Stomach (tissue), 9 donors: ENCODE data around the gene IL13. TPM values are rescaled to one million over a fixed set of nuclear protein-coding genes. Genes with fewer than 3 reads are reported as not detected.
"Not testable (repeated sequence)": the region's sequence is repeated elsewhere in the genome, so short reads cannot be mapped to it uniquely, and the experiment has no call there.

Source experiments
- DNase-seq, 2 donors: peaks; one replicate each; pipeline versions ENCODE4 v3.0.0 to v3.0.0-alpha.2; 2013 to 2019
- H3K27ac ChIP-seq, 5 donors: fragments of 200-600 bp in 4 of 5; sonication (generic) in 4 of 5; one replicate each; pipeline ENCODE4 v1.5.1; 2013 to 2019; ENCODE audit warnings: mild to moderate bottlenecking in 1 of 5, moderate library complexity in 1 of 5
- H3K27me3 ChIP-seq, 3 donors: fragments of 200-600 bp; sonication (generic); one replicate each; pipeline ENCODE4 v1.5.1; 2017 to 2019; ENCODE audit warnings: mixed run types in 1 of 3
- H3K36me3 ChIP-seq, 4 donors: fragments of 200-600 bp; sonication (generic); 1 replicate in 3 of 4; 2 replicates in 1 of 4; pipeline ENCODE4 v1.5.1; 2016 to 2019
- H3K4me1 ChIP-seq, 4 donors: fragments of 200-600 bp; sonication (generic); one replicate each; pipeline ENCODE4 v1.5.1; 2016 to 2019
- H3K4me3 ChIP-seq, 4 donors: fragments of 200-600 bp; sonication (generic) in 3 of 4; one replicate each; pipeline ENCODE4 v1.5.1; 2016 to 2019; ENCODE audit warnings: mild to moderate bottlenecking in 1 of 4
- H3K9me3 ChIP-seq, 4 donors: fragments of 200-600 bp; sonication (generic); one replicate each; pipeline ENCODE4 v1.5.1; 2016 to 2019
- EP300 ChIP-seq: sonication (generic); formaldehyde crosslinking; IDR thresholded peaks from one replicate; pipeline ENCODE4 v1.6.1; 2017; ENCODE audit warnings: antibody characterized with exemption
- POLR2A ChIP-seq, 4 donors: fragments of 450-650 bp; IDR thresholded peaks; one replicate each; pipeline ENCODE4 v1.6.1; 2016; ENCODE audit warnings: antibody characterized with exemption in 4 of 4, control low read depth in 2 of 4, mild to moderate bottlenecking in 1 of 4, moderate library complexity in 1 of 4
- POLR2AphosphoS5 ChIP-seq, 3 donors: sonication (generic); formaldehyde crosslinking; IDR thresholded peaks; one replicate each; pipeline ENCODE4 v1.6.1; 2016; ENCODE audit warnings: antibody characterized with exemption in 3 of 3
- WGBS, 5 donors: extraction: QIAGEN DNeasy Blood & Tissue Kit in 3 of 5; methylation state at CpG; one replicate each; pipeline versions ENCODE4 v1.1.5 to v1.1.7; 2013 to 2018; 5-methylcytosine and 5-hydroxymethylcytosine counted together
- intact Hi-C: fragments of 100-400 bp; cut with DNase I; formaldehyde crosslinking; loops from one replicate; pipeline ENCODE4 v1.15.1; 2023; ENCODE audit warnings: low total_unique reads
- polyA plus RNA-seq, 3 donors: library from polyadenylated mRNA; stranded (reverse); fragments of 200-250 nt; gene quantifications; one replicate each; pipeline ENCODE4 v1.2.3, GENCODE V29; 2013
- total RNA-seq, 5 donors: library from RNA; depleted of rRNA; stranded (reverse); fragments of >200 nt; gene quantifications; one replicate each; pipeline versions ENCODE4 v1.1.0 to v1.2.3, GENCODE V29; 2014 to 2016
- TF ChIP-seq, protein P1 (sequence below), 7 experiments: fragments of 450-650 bp in 4 of 7; fragments of 200-600 bp in 3 of 7; sonication (generic) in 3 of 7; IDR thresholded peaks; one replicate each; pipeline ENCODE4 v1.5.1; 2016 to 2019; ENCODE audit warnings: antibody characterized with exemption in 7 of 7, control low read depth in 2 of 7, mild to moderate bottlenecking in 1 of 7
- donor health status: healthy with polysubstance abuse.
- donor health status: Bipolar disorder and iron deficiency.
- donor health status: healthy.

Gene IL13
- total and polyA plus RNA-seq, 8 donors = 0.55 TPM; not detected in 7

DNA sequence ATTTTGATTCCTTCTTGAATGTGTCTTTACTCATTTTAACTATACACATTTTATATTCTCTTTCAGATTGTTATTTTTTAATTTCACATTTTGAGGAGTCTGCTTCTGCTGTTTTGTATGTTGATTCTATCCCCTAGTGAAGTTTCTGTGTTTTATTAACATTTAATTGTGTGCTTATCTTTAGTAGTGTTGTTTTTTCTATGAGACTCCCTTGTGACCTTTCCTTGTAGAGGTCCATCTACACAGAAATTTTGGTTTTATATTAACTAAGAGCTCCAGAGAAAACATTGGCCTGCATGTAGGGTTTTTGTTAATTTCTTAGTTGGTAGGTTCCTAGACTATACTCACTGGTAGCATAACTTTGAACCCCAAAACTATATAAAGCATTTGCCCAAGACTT lies 35.4 kb upstream of the IL13 start:
- no peak overlapping the region for H3K4me3 ChIP-seq
- intact Hi-C loops = no loop called here
- H3K4me1 ChIP-seq = peaks cover 6 to 13% (median 8%) of the 10 kb centered on the region in 4 donors
- TF ChIP-seq EP300 (no peak), POLR2AphosphoS5 (IDR thresholded peaks at IDR 0.05) (no peak), POLR2A (IDR thresholded peaks at IDR 0.05) (no peak)
- TF ChIP-seq, protein P1, sequence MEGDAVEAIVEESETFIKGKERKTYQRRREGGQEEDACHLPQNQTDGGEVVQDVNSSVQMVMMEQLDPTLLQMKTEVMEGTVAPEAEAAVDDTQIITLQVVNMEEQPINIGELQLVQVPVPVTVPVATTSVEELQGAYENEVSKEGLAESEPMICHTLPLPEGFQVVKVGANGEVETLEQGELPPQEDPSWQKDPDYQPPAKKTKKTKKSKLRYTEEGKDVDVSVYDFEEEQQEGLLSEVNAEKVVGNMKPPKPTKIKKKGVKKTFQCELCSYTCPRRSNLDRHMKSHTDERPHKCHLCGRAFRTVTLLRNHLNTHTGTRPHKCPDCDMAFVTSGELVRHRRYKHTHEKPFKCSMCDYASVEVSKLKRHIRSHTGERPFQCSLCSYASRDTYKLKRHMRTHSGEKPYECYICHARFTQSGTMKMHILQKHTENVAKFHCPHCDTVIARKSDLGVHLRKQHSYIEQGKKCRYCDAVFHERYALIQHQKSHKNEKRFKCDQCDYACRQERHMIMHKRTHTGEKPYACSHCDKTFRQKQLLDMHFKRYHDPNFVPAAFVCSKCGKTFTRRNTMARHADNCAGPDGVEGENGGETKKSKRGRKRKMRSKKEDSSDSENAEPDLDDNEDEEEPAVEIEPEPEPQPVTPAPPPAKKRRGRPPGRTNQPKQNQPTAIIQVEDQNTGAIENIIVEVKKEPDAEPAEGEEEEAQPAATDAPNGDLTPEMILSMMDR (IDR thresholded peaks at IDR 0.05) = no peak
- no peaks in the 10 kb centered on the region for H3K9me3 ChIP-seq
- peak overlapping the region in 3 of 5 donors; percentile 20 to 56 (median 40) for H3K27ac ChIP-seq
- no peak for DNase-seq
- peaks cover 10 to 68% (median 50%) of the 10 kb centered on the region in 4 donors for H3K36me3 ChIP-seq
- no peaks in the 10 kb centered on the region for H3K27me3 ChIP-seq

DNA sequence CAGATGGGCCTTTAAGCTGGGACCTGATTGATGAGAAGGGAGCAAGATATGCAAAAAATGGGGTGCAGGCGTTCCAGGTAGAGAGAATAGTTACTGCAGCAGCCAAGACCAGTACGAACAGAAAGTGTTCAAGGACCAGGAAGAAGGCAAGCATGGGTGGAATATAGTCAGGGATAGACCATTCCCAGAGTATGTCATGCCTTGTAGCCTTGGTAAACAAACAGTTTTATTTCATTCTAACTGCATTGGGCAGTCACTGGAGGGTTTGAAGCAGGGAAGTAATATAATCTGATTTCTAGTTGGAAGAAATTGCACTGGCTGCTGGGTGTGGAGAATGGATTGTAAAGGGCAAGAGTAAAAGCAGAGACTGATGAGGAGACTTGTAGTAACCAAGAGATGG lies 30.5 kb upstream of the IL13 start:
- H3K36me3 ChIP-seq = peaks cover 4 to 57% (median 30%) of the 10 kb centered on the region in 4 donors
- 68 to 85% (median 73%) methylated on average over 2 of the region's 2 CpGs for WGBS, 5 donors
- no peak overlapping the region for H3K27ac ChIP-seq
- H3K9me3 ChIP-seq = no peaks in the 10 kb centered on the region
- no peak overlapping the region for H3K4me3 ChIP-seq
- intact Hi-C loops = no loop called here
- no peaks in the 10 kb centered on the region for H3K27me3 ChIP-seq
- no peak for DNase-seq
- peaks cover 6 to 9% (median 8%) of the 10 kb centered on the region in 4 donors for H3K4me1 ChIP-seq
- TF ChIP-seq, protein P1 (IDR thresholded peaks at IDR 0.05) = no peak
- no peak for TF ChIP-seq POLR2A (IDR thresholded peaks at IDR 0.05)
- TF ChIP-seq POLR2AphosphoS5 (IDR thresholded peaks at IDR 0.05) = no peak
- TF ChIP-seq EP300 = no peak

DNA sequence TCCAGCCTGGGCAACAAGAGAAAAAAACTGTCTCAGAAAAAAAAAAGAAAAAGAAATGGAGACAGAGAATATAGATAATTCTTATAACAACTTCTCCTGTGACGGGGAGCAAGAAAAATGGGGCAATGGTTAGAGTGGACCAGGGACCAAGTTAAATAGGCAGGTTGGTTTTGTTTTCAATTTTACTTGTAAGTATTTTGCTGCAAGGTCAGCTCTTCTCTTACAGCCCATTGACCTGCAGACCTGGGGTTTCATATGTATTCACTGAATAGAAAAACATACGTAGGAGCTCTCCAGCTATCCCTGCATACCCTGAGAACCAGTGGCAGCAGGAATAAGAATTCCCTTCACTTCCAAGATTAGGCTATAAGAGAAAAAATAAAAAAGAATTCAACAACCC lies 29.2 kb upstream of the IL13 start:
- Histone ChIP-seq H3K36me3 (peaks cover 4 to 49% (median 25%) of the 10 kb centered on the region in 4 donors), H3K4me1 (no peaks in the 10 kb centered on the region), H3K27me3 (no peaks in the 10 kb centered on the region), H3K9me3 (no peaks in the 10 kb centered on the region), H3K4me3 (no peak overlapping the region), H3K27ac (no peak overlapping the region)
- no peak for DNase-seq
- intact Hi-C loops = no loop called here
- no peak for TF ChIP-seq POLR2AphosphoS5 (IDR thresholded peaks at IDR 0.05)
- TF ChIP-seq, protein P1 (IDR thresholded peaks at IDR 0.05) = no peak
- TF ChIP-seq POLR2A (IDR thresholded peaks at IDR 0.05) = no peak
- TF ChIP-seq EP300 = no peak
- 85 to 97% (median 94%) methylated on average over 2 of the region's 2 CpGs for WGBS, 5 donors

DNA sequence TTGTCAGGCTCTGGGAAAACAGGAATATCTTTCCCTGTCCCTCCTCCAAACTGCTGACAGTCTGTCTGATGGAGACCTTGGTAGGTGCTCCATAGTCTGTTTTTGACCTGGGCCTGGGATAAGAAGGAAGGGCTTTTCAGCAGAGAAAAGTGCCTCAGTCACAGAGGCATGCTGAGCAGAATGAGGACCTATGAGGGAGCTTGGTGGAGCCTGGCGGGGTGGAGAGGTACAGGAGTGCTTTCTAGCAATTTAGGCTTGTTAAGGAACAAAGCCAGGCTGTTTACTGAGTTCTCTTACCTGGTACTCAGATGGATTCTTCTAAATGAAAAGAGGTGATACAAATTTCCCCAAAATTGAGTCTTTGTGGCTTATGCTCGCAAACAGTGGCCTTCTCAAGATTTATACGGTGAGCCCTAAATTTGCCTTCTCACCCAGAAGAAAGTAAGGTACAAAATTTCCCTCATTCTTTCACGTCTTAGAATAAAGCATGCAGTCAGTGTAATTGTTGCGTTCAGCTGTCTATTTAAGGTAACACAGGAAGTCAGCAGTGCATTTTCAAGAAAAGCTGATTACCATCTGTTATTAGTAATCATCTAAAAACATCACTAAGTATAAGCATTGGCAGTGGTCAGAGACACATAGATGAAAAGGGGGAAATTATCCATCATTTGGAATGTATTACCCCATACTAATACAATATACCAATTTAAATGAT lies 28.6 kb upstream of the IL13 start:
- no peak for DNase-seq
- H3K4me3 ChIP-seq = no peak overlapping the region
- H3K9me3 ChIP-seq = no peaks in the 10 kb centered on the region
- no peak for TF ChIP-seq POLR2AphosphoS5 (IDR thresholded peaks at IDR 0.05)
- TF ChIP-seq POLR2A (IDR thresholded peaks at IDR 0.05) = no peak
- TF ChIP-seq, protein P1 (IDR thresholded peaks at IDR 0.05) = no peak
- no peak for TF ChIP-seq EP300
- no peak overlapping the region for H3K27ac ChIP-seq
- H3K27me3 ChIP-seq = no peaks in the 10 kb centered on the region
- H3K36me3 ChIP-seq = peaks cover 4 to 49% (median 25%) of the 10 kb centered on the region in 4 donors
- intact Hi-C loops = no loop called here
- 83 to 90% (median 86%) methylated on average over 5 of the region's 5 CpGs for WGBS, 5 donors
- no peaks in the 10 kb centered on the region for H3K4me1 ChIP-seq

DNA sequence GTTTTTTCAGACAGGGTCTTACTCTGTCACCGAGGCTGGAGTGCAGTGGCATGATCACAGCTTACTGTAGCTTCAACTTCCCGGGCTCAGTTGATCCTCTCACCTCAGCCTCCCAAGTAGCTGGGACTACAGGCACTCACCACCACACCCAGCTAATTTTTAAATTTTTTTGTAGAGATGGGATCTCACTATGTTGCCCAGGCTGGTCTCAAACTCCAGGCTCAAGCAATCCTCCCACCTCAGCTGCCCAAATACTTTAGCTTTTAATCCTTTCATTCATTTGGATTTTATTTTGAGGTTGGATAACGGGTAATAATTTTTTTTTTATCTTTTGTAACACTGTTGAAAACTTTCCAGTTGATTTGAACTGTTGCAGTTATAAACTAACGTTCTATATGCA lies 24.4 kb upstream of the IL13 start:
- H3K4me3 ChIP-seq, H3K27ac ChIP-seq, H3K4me1 ChIP-seq, H3K9me3 ChIP-seq, H3K27me3 ChIP-seq, intact Hi-C loops, DNase-seq: not testable (repeated sequence)
- peaks cover 20 to 67% (median 47%) of the 10 kb centered on the region in 4 donors for H3K36me3 ChIP-seq
- 94 to 98% (median 96%) methylated on average over 4 of the region's 4 CpGs for WGBS, 5 donors
